Fibroblast of lung (primary cell): ENCODE measurements around the gene DIP2C. TPM values are rescaled to one million over a fixed set of nuclear protein-coding genes. Genes with fewer than 3 reads are reported as not detected.

ENCODE experiments used
- DNase-seq, 2 donors: peaks; one replicate each; pipeline versions ENCODE4 v3.0.0 to v3.0.0-alpha.2; 2010; ENCODE audit warnings: low read depth in 2 of 2
- H2AFZ ChIP-seq: 2 replicates; pipeline ENCODE4 v1.5.1; 2012; ENCODE audit warnings: low read length, control low read depth, inconsistent platforms
- H3K27ac ChIP-seq: 2 replicates; pipeline ENCODE4 v1.5.1; 2011; ENCODE audit warnings: low read length, control low read depth; ENCODE audit not compliant: insufficient read depth
- H3K27me3 ChIP-seq: 2 replicates; pipeline ENCODE4 v1.5.1; 2011; ENCODE audit warnings: mild to moderate bottlenecking, low read length; ENCODE audit not compliant: control insufficient read depth, insufficient read depth
- H3K36me3 ChIP-seq: 2 replicates; pipeline ENCODE4 v1.5.1; 2011; ENCODE audit warnings: low read length; ENCODE audit not compliant: control insufficient read depth, insufficient read depth
- H3K4me1 ChIP-seq: 2 replicates; pipeline ENCODE4 v1.5.1; 2011; ENCODE audit warnings: low read length; ENCODE audit not compliant: control insufficient read depth, insufficient read depth; ENCODE audit errors: extremely low read depth
- H3K4me2 ChIP-seq: 2 replicates; pipeline ENCODE4 v1.5.1; 2011; ENCODE audit warnings: low read length, control low read depth; ENCODE audit not compliant: insufficient read depth; ENCODE audit errors: extremely low read depth
- H3K4me3 ChIP-seq, 4 experiments: fragments of 200-600 bp in 1 of 4; sonication (generic) in 1 of 4; replicated peaks in 1 of 4; 2 replicates each; pipeline ENCODE4 v1.5.1; 2011 to 2016; ENCODE audit warnings: low read length in 4 of 4, low read depth in 3 of 4, mild to moderate bottlenecking in 3 of 4, control low read depth in 2 of 4, inconsistent platforms in 1 of 4, mixed read lengths in 1 of 4; ENCODE audit not compliant: insufficient read depth in 1 of 4; ENCODE audit errors: control extremely low read depth in 1 of 4
- H3K79me2 ChIP-seq: 2 replicates; pipeline ENCODE4 v1.5.1; 2012; ENCODE audit warnings: mild to moderate bottlenecking, low read length, inconsistent platforms; ENCODE audit not compliant: control insufficient read depth, insufficient read depth
- H3K9ac ChIP-seq: 2 replicates; pipeline ENCODE4 v1.5.1; 2011; ENCODE audit warnings: mild to moderate bottlenecking, low read length, control low read depth; ENCODE audit not compliant: insufficient read depth
- H3K9me3 ChIP-seq: 2 replicates; pipeline ENCODE4 v1.5.1; 2012; ENCODE audit warnings: low read depth, low read length; ENCODE audit not compliant: control insufficient read depth, insufficient read depth
- H4K20me1 ChIP-seq: 2 replicates; pipeline ENCODE4 v1.5.1; 2011; ENCODE audit warnings: low read length; ENCODE audit not compliant: control insufficient read depth, insufficient read depth; ENCODE audit errors: extremely low read depth
- CTCF ChIP-seq, 2 donors: IDR thresholded peaks in 1 of 2; conservative IDR thresholded peaks in 1 of 2; 1 replicate in 1 of 2; 2 replicates in 1 of 2; pipeline ENCODE4 v1.5.1; 2011 to 2012; ENCODE audit warnings: low read length in 2 of 2, control low read depth in 1 of 2, inconsistent platforms in 1 of 2, low read depth in 1 of 2, mild to moderate bottlenecking in 1 of 2
- EZH2 ChIP-seq: IDR thresholded peaks from 2 replicates; pipeline ENCODE4 v1.5.1; 2012; ENCODE audit warnings: low read length, control low read depth, mild to moderate bottlenecking; ENCODE audit errors: missing control alignments
- polyA plus RNA-seq, 2 donors: library from polyadenylated mRNA; depleted of rRNA in 1 of 2; stranded (reverse) in 1 of 2; unstranded in 1 of 2; fragments of >200 nt; gene quantifications; 2 replicates each; pipeline ENCODE4 v1.2.1, GENCODE V29; 2011 to 2012; ENCODE audit warnings: missing spikeins in 1 of 2
- total RNA-seq: library from RNA; depleted of rRNA; stranded (reverse); fragments of >200 nt; gene quantifications from 2 replicates; pipeline ENCODE4 v1.2.1, GENCODE V29; 2014

The DIP2C gene
- total and polyA plus RNA-seq, 2 donors (not counting 1 experiment from before 2014, with no cell fraction given) = 10.7 to 18.3 TPM

GRCh38 chr10:393787-394438 lies 295.6 kb downstream of the DIP2C start:
- Histone ChIP-seq H4K20me1 (no peaks in the 10 kb centered on the region), H3K9me3 (no peaks in the 10 kb centered on the region), H3K9ac (no peak overlapping the region), H3K4me1 (no peaks in the 10 kb centered on the region), H3K79me2 (no peaks in the 10 kb centered on the region), H3K27me3 (no peaks in the 10 kb centered on the region), H3K4me3 (no peak overlapping the region), H3K27ac (no peak overlapping the region), H3K4me2 (no peak overlapping the region), H3K36me3 (peaks cover 5% of the 10 kb centered on the region), H2AFZ (no peak overlapping the region)
- TF ChIP-seq CTCF (conservative IDR thresholded peaks at IDR 0.05 in 1 of 2, IDR thresholded peaks at IDR 0.05 in 1 of 2; ENCODE audit: low read depth in 1 of 2, low read length in 2 of 2) = no peak
- no peak for TF ChIP-seq EZH2
- no peak for DNase-seq

GRCh38 chr10:393106-393745 lies 296.2 kb downstream of the DIP2C start:
- Histone ChIP-seq H3K4me1 (no peaks in the 10 kb centered on the region), H3K36me3 (peaks cover 5% of the 10 kb centered on the region), H3K4me2 (no peak overlapping the region), H3K27ac (no peak overlapping the region), H3K79me2 (no peaks in the 10 kb centered on the region), H3K4me3 (no peak overlapping the region), H3K9me3 (no peaks in the 10 kb centered on the region), H3K9ac (no peak overlapping the region), H2AFZ (no peak overlapping the region), H4K20me1 (no peaks in the 10 kb centered on the region), H3K27me3 (no peaks in the 10 kb centered on the region)
- DNase-seq = no peak
- TF ChIP-seq CTCF (conservative IDR thresholded peaks at IDR 0.05 in 1 of 2, IDR thresholded peaks at IDR 0.05 in 1 of 2; ENCODE audit: low read depth in 1 of 2, low read length in 2 of 2) = no peak
- no peak for TF ChIP-seq EZH2

- Histone ChIP-seq H3K4me1 (no peaks in the 10 kb centered on the region), H3K27ac (no peak overlapping the region), H2AFZ (no peak overlapping the region), H3K79me2 (no peaks in the 10 kb centered on the region), H3K36me3 (peaks cover 5% of the 10 kb centered on the region), H3K9me3 (no peaks in the 10 kb centered on the region), H3K9ac (no peak overlapping the region), H4K20me1 (no peaks in the 10 kb centered on the region), H3K4me2 (no peak overlapping the region), H3K27me3 (no peaks in the 10 kb centered on the region), H3K4me3 (no peak overlapping the region)
- no peak for DNase-seq
- TF ChIP-seq CTCF (conservative IDR thresholded peaks at IDR 0.05 in 1 of 2, IDR thresholded peaks at IDR 0.05 in 1 of 2; ENCODE audit: low read depth in 1 of 2, low read length in 2 of 2) (no peak), EZH2 (no peak)
Measured at GRCh38 chr10:392705-393037, 296.8 kb downstream of the DIP2C start.
